GM21423 (cell line): ENCODE data around the gene PHPT1.
"Not testable (repeated sequence)": the region's sequence is repeated elsewhere in the genome, so short reads cannot be mapped to it uniquely, and the experiment has no call there.

Source experiments
- ATAC-seq: cut with Tn5 transposase; IDR thresholded peaks from one replicate; pipeline ENCODE4 v1.9.1; 2021; ENCODE audit warnings: mild to moderate bottlenecking, moderate library complexity; ENCODE audit not compliant: unreplicated experiment

The PHPT1 gene

DNA sequence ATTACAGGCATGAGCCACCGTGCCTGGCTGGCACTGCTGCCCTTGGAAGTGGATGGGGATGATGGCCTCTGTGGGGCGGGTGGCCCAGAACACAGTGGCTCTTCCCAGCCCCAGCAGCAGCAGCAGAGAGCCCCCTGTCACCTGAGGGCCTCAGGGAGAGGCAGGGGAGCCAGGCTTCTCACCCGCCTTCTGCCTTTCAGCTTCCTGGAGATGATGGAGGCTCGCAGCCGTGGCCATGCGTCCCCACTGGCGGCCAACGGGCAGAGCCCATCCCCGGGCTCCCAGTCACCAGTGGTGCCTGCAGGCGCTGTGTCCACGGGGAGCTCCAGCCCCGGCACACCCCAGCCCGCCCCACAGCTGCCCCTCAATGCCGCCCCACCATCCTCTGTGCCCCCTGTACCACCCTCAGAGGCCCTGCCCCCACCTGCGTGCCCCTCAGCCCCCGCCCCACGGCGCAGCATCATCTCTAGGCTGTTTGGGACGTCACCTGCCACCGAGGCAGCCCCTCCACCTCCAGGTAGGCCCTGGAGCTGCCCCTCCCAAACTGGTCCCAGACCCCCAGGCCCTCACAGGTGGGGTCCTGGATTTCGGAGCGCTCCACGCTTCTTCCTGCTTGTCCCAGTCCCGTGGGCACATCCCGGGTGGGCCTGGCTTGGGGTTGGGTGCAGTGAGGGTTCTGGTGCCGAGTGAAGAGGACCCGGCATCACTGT, 11.9 kb upstream of the PHPT1 start:
- ATAC-seq = no peak

- not testable (repeated sequence) for ATAC-seq
These were observed 11.3 kb upstream of the PHPT1 start for GRCh38 chr9:136837856-136838277.

DNA sequence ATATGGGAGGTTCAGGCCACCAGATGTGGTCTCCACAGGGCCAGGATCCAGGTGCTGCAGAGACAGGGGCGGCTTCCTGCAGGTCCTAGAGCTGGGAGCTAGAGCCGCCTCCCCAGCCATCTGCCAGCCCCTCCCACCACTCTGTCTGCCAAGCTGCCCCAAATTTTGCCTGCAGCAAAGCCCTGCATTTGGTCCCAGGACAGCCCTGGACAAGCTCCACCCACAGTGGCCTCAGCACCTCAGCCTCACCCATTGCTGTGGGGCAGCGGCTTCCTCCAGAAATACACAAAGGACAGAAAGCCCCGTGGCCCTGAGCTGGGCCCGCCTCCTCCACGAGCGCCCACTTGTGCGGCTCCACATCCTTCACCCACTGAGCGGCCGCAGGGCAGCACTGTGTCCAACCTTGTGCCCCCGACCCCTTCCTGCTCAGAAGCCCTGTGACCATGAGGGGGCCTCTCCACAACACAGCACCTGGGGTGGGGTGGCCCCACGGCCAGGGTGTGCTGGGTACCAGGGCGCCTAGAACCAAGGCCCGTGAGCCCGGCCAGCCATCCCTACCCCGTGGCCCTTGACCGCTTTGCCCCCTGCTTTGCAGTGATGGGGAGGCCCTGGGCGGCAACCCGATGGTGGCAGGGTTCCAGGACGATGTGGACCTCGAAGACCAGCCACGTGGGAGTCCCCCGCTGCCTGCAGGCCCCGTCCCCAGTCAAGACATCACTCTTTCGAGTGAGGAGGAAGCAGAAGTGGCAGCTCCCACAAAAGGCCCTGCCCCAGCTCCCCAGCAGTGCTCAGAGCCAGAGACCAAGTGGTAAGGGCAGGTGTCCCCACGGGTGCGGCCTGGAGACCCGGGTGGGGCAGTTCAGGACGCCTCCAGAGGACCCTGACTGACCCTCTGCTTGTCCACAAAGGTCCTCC, 10.6 kb upstream of the PHPT1 start:
- ATAC-seq = no peak

DNA sequence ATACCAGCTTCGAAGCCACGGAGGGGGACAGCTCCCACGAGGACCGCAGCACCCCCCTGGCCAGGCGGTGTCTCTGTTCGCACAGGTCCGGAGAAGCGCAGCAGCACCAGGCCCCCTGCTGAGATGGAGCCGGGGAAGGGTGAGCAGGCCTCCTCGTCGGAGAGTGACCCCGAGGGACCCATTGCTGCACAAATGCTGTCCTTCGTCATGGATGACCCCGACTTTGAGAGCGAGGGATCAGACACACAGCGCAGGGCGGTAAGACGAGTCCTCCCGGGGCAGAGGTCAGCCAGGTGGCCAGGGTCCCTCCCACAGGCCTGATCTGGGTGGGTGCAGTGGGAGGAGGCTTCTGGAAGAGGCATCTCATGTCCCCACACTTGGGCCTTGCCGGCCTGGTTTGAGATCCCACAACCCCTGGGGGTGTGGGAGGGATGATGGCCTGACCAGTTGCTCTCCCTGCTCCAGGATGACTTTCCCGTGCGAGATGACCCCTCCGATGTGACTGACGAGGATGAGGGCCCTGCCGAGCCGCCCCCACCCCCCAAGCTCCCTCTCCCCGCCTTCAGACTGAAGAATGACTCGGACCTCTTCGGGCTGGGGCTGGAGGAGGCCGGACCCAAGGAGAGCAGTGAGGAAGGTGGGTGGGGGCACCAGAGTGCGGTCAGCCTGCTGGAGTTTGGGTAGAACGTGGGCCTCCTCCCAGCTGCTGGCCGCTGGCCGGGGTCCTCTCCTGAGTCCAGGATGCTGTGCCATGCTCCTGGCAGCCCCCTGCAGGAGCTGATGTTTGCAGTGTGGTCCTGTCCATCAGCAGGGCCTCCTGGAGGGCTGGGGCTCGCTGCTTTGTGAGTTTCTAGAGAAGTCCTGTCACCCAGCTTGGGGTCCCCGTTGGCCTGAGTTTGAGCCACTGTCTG, 9.7 kb upstream of the PHPT1 start:
- ATAC-seq = no peak

GRCh38 chr9:136840140-136840876, 8.9 kb upstream of the PHPT1 start:
- no peak for ATAC-seq

- no peak for ATAC-seq
These were observed 8.1 kb upstream of the PHPT1 start for GRCh38 chr9:136840877-136841645.

GRCh38 chr9:136841646-136842379, 7.4 kb upstream of the PHPT1 start:
- not testable (repeated sequence) for ATAC-seq

GRCh38 chr9:136842380-136842948, 6.7 kb upstream of the PHPT1 start, which contains the start of gene AJM1:
AJM1 (plus strand) TSS chr9:136842478; CDS start chr9:136844415, 1,937 bp downstream.
- peak; percentile 64 for ATAC-seq

- not testable (repeated sequence) for ATAC-seq
These were observed 5.9 kb upstream of the PHPT1 start for GRCh38 chr9:136843159-136843800.

DNA sequence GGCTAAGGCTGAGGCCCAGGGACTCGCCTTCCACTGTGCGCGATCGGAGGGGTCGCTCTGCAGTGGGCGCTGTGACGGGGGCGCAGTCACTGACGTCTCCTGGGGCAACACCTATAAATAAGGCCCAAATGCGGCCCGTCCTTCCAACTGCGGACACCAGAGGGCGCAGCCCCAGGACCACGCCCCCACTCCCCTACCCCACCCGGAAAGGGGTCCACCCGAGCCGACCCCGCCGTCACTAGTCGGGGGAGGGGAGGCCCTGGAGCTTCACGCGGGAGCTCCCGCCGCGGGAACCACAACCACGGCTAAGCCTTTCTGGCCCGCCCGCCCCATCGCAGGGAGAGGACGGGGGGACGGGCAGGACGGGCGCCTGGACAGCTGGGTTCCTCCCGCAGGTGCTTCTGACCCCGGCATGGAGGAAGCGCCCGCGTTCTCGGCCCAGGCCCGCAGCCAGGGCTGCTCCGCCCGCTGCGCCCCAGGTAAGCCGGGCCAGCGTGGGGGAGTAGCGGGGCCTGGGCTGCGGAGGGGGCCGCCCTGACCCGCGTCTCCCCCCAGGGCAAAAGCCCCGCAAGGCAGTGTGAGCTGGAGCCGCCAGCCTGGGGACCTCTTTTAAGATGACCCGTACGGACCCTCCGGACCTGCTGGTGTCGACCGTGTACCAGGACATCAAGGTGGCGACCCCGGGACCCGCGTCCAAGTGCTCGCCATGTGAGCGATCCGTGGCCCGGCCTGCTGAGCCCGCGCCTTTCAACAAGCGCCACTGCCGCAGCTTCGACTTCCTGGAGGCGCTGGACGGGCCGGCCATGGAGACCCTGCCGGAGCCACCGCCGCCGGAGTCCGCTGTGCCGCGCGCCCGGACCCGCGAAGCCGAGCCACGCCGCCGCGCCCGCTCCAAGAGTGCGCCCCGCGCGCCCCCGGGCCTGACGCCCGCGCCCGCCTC, 5.1 kb upstream of the PHPT1 start:
- ATAC-seq = not testable (repeated sequence)

DNA sequence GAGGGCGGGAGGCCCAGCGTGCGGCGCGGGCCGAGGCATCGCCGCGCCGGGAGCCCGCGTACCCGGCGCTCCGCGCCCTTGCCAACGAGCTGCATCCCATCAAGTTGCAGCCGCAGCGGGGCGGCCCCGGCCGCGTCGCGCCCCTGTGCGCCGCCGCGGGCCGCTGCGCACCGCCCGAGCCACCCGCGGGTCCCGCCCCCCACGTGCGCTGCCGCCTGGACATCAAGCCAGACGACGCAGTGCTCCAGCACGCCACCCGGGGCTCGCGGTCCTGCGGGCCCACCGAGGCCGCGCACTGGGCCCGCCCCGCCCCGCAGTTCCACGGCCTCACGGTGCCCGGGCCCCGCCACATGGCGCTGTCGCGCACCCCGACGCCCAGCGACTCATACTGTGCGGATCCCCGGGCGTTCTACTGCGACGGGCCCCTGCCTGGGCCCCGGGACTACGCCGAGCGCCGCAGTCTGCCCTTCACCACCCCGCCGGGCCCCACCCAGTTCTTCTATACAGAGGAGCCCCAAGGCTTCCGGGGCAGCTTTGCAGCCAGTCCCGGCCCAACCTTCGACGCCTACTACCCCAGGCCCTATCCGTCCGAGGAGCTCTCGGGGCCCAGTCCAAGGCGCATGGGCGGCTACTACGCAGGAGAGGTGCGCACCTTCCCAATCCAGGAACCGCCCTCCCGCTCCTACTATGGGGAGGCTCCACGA, 4.3 kb upstream of the PHPT1 start:
- ATAC-seq = no peak

DNA sequence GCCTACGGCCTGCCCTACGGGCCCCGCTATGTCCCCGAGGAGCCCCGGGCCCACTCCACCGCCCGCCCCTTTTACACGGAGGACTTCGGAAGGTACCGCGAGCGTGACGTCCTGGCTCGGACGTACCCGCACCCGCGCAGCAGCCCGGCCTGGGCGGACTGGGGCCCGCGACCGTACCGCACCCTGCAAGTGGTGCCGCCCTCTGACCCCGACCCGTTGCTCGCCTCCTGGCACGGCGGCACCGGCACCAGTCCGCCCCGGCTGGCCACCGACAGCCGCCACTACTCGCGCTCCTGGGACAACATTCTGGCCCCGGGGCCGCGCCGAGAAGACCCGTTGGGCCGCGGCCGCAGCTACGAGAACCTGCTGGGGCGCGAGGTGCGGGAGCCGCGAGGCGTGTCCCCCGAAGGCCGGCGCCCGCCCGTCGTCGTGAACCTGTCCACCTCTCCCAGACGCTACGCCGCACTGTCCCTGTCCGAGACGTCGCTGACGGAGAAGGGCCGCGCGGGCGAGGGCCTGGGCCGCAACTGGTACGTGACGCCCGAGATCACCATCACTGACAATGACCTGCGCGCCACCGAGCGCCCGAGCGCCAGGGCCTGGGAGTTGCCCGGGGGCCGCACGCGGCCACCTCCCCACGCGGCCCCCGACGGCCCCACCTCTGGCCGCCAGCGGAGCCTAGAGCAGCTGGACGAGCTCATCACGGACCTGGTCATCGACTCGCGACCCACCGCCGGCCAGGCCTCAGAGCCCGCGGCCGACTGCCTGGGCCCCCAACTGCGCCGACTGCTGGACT, 3.5 kb upstream of the PHPT1 start:
- no peak for ATAC-seq

GRCh38 chr9:136846376-136847087, 2.7 kb upstream of the PHPT1 start:
- no peak for ATAC-seq

DNA sequence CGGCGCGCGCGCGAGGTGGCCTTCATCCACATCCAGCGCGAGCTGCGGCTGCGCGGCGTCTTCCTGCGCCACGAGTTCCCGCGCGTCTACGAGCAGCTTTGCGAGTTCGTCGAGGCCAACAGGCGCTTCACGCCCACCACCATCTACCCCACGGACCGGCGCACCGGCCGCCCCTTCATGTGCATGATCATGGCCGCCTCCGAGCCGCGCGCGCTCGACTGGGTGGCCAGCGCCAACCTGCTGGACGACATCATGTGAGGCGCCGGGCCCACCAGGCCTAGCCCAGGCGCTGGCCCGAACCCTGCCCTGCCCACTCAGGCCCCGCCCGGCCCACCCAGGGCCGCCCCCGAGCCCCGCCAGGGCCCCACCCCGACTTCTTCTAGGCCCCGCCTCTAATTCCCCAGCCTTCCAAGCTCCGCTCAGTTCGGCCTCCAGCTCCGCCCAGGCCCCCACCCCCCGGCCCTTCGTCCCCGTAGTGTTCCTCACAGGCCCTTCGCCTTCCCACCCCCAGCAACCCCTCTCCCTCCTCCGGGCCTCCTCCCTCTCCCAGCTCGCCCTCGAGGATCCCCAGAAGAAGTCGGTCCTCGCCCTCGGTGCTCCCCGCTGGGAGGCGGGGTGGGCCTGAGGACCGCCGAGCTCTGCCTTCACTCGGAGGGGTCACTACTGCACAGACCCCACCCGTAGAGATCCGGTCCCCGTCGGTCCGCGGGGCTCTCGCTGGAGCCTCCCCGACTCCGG, 2.0 kb upstream of the PHPT1 start:
- no peak for ATAC-seq
